ENCODE data around the gene POR. TPM values are rescaled to one million over a fixed set of nuclear protein-coding genes. Genes with fewer than 3 reads are reported as not detected.
"Not testable (repeated sequence)": the region's sequence is repeated elsewhere in the genome, so short reads cannot be mapped to it uniquely, and the experiment has no call there.

Gene POR
- total RNA-seq, 1 experiment from 2014 or later = 99.3 TPM

GRCh38 chr7:76003351-76003750 lies 88.4 kb downstream of the POR start:
- no TSS peak for BruUV-seq (replicated peaks)
- Histone ChIP-seq H3K27ac (ENCODE audit: low read depth, low read length, poor library complexity, severe bottlenecking) (no peak overlapping the region), H3K36me3 (ENCODE audit: insufficient read depth, low read length, poor library complexity, severe bottlenecking) (no peaks in the 10 kb centered on the region), H3K4me1 (ENCODE audit: insufficient read depth, low read length, poor library complexity, severe bottlenecking) (no peaks in the 10 kb centered on the region), H3K9me3 (ENCODE audit: low read depth, low read length, poor library complexity, severe bottlenecking) (no peaks in the 10 kb centered on the region), H3K27me3 (replicated peaks; ENCODE audit: insufficient read depth, low read depth, low read length, poor library complexity) (no peaks in the 10 kb centered on the region), H3K4me3 (ENCODE audit: low read depth, low read length, poor library complexity, severe bottlenecking) (no peak overlapping the region)
- intact Hi-C loops (cut with micrococcal nuclease; ENCODE audit: unreplicated experiment) = no loop called here
- POLR2A ChIA-PET (ENCODE audit: low non-redundant PET) = no interaction called here
- TF ChIP-seq EZH2 (IDR thresholded peaks at IDR 0.05; ENCODE audit: borderline replicate concordance, low read depth, low read length, poor library complexity, severe bottlenecking) (no peak), CTCF (conservative IDR thresholded peaks at IDR 0.05; ENCODE audit: low read depth, low read length) (no peak)
- no peak for DNase-seq (ENCODE audit: low spot score)
- CTCF ChIA-PET = no interaction called here

GRCh38 chr7:76005004-76005403 lies 90.0 kb downstream of the POR start:
- intact Hi-C loops (cut with micrococcal nuclease; ENCODE audit: unreplicated experiment); DNase-seq (ENCODE audit: low spot score); H3K27ac ChIP-seq (ENCODE audit: low read depth, low read length, poor library complexity, severe bottlenecking); H3K4me3 ChIP-seq (ENCODE audit: low read depth, low read length, poor library complexity, severe bottlenecking); BruUV-seq (replicated peaks); H3K36me3 ChIP-seq (ENCODE audit: insufficient read depth, low read length, poor library complexity, severe bottlenecking); POLR2A ChIA-PET (ENCODE audit: low non-redundant PET); H3K4me1 ChIP-seq (ENCODE audit: insufficient read depth, low read length, poor library complexity, severe bottlenecking); H3K27me3 ChIP-seq (replicated peaks; ENCODE audit: insufficient read depth, low read depth, low read length, poor library complexity); CTCF ChIA-PET; H3K9me3 ChIP-seq (ENCODE audit: low read depth, low read length, poor library complexity, severe bottlenecking): not testable (repeated sequence)

- Histone ChIP-seq H3K4me1 (ENCODE audit: insufficient read depth, low read length, poor library complexity, severe bottlenecking) (no peaks in the 10 kb centered on the region), H3K27me3 (replicated peaks; ENCODE audit: insufficient read depth, low read depth, low read length, poor library complexity) (no peaks in the 10 kb centered on the region), H3K36me3 (ENCODE audit: insufficient read depth, low read length, poor library complexity, severe bottlenecking) (no peaks in the 10 kb centered on the region), H3K27ac (ENCODE audit: low read depth, low read length, poor library complexity, severe bottlenecking) (no peak overlapping the region), H3K9me3 (ENCODE audit: low read depth, low read length, poor library complexity, severe bottlenecking) (no peaks in the 10 kb centered on the region), H3K4me3 (ENCODE audit: low read depth, low read length, poor library complexity, severe bottlenecking) (no peak overlapping the region)
- no peak for DNase-seq (ENCODE audit: low spot score)
- BruUV-seq (replicated peaks) = no TSS peak
- CTCF ChIA-PET = interaction anchor here (0.7 kb wide), 1 partner anchor 137 kb away, joined by 6 read pairs; no protein-coding TSS in a partner anchor
- TF ChIP-seq EZH2 (IDR thresholded peaks at IDR 0.05; ENCODE audit: borderline replicate concordance, low read depth, low read length, poor library complexity, severe bottlenecking) (no peak), CTCF (conservative IDR thresholded peaks at IDR 0.05; ENCODE audit: low read depth, low read length) (no peak)
- intact Hi-C loops (cut with micrococcal nuclease; ENCODE audit: unreplicated experiment) = no loop called here
- POLR2A ChIA-PET (ENCODE audit: low non-redundant PET) = no interaction called here
These were observed 93.3 kb downstream of the POR start for GRCh38 chr7:76008156-76008687.

All from A673 (cell line).